ENCODE data around the gene ATP6V0A4. TPM values are rescaled to one million over a fixed set of nuclear protein-coding genes. Genes with fewer than 3 reads are reported as not detected.
A peak's percentile ranks its signal among the peaks of the same experiment; 100 is the strongest.

The ATP6V0A4 gene
- total RNA-seq, 1 experiment from 2014 or later: 1.1 TPM

GRCh38 chr7:138845711-138846110 lies 47.7 kb upstream of the ATP6V0A4 start (continued):
- no peak for TF ChIP-seq PREB (CRISPR knock-in tag; IDR thresholded peaks at IDR 0.05; ENCODE audit: borderline replicate concordance)
- no peak for TF ChIP-seq ZNF219 (CRISPR knock-in tag; IDR thresholded peaks at IDR 0.05; ENCODE audit: borderline replicate concordance)
- TF ChIP-seq CREB1 (CRISPR knock-in tag; IDR thresholded peaks at IDR 0.05): no peak
- TF ChIP-seq SP1 (CRISPR knock-in tag; conservative IDR thresholded peaks at IDR 0.05): no peak
- no peak for TF ChIP-seq ZNF263 (CRISPR knock-in tag; IDR thresholded peaks at IDR 0.05; ENCODE audit: low read depth)

GRCh38 chr7:138843632-138844580 lies 45.9 kb upstream of the ATP6V0A4 start:
- Mint-ChIP-seq H3K4me3 (no peak overlapping the region), H3K27me3 (ENCODE audit: low read depth) (no peaks in the 10 kb centered on the region), H3K27ac (peak overlapping the region; percentile 78), H3K9me3 (no peaks in the 10 kb centered on the region), H3K36me3 (peaks cover 27% of the 10 kb centered on the region), H3K4me1 (peaks cover 22% of the 10 kb centered on the region)
- TF ChIP-seq NFATC4 (CRISPR knock-in tag; IDR thresholded peaks at IDR 0.05) (no peak), ELF4 (CRISPR knock-in tag; IDR thresholded peaks at IDR 0.05; ENCODE audit: low read depth) (no peak), JAZF1 (CRISPR knock-in tag; IDR thresholded peaks at IDR 0.05) (no peak), SP1 (CRISPR knock-in tag; conservative IDR thresholded peaks at IDR 0.05) (no peak), CBFB (CRISPR knock-in tag; IDR thresholded peaks at IDR 0.05; ENCODE audit: low read depth) (no peak), CTCF (IDR thresholded peaks at IDR 0.05) (no peak), SMAD4 (CRISPR knock-in tag; IDR thresholded peaks at IDR 0.05) (no peak), ZNF317 (CRISPR knock-in tag; IDR thresholded peaks at IDR 0.05; ENCODE audit: borderline replicate concordance, low read depth) (no peak), NFYB (CRISPR knock-in tag; conservative IDR thresholded peaks at IDR 0.05; ENCODE audit: low read depth) (no peak), IRF2 (CRISPR knock-in tag; IDR thresholded peaks at IDR 0.05; ENCODE audit: borderline replicate concordance, low read depth) (no peak), HMGA2 (CRISPR knock-in tag; IDR thresholded peaks at IDR 0.05) (no peak), ARID4B (CRISPR knock-in tag; IDR thresholded peaks at IDR 0.05; ENCODE audit: borderline replicate concordance) (no peak), ATF2 (CRISPR knock-in tag; IDR thresholded peaks at IDR 0.05; ENCODE audit: borderline replicate concordance, low read depth) (no peak), NR1H2 (CRISPR knock-in tag; IDR thresholded peaks at IDR 0.05) (no peak)
- ChIA-PET POLR2A (no interaction called here), CTCF (interaction anchor here (2.0 kb wide), 1 partner anchor 105 kb away, joined by 4 read pairs; no protein-coding TSS in a partner anchor)
- peak; percentile 86 for ATAC-seq
- DNase-seq (ENCODE audit: low spot score): peak; percentile 52
